ENCODE results near the gene ZCCHC3. TPM values are rescaled to one million over a fixed set of nuclear protein-coding genes. Genes with fewer than 3 reads are reported as not detected.

ZCCHC3 gene
- total and polyA plus RNA-seq, 2 experiments from 2014 or later = 26.5 to 66.3 TPM

GRCh38 chr20:309841-310644 is 12.7 kb downstream of the ZCCHC3 start:
- Mint-ChIP-seq H3K27ac (peak overlapping the region; percentile 96), H3K4me1 (peaks cover 28% of the 10 kb centered on the region), H3K4me3 (peak overlapping the region; percentile 81), H3K27me3 (ENCODE audit: insufficient read depth, low read depth, poor library complexity) (peaks cover 8% of the 10 kb centered on the region), H3K9me3 (no peaks in the 10 kb centered on the region; the same call in 2 of the 3 replicates), H3K36me3 (ENCODE audit: low read depth) (no peaks in the 10 kb centered on the region; the same call in 2 of the 3 replicates)
- H2AFZ ChIP-seq = 0 out of 2 replicates have a peak overlapping the region, but pooled peaks have one; percentile 29
- H3F3A ChIP-seq (replicated peaks; ENCODE audit: low read depth) = peaks cover 8% of the 10 kb centered on the region
- no peaks in the 10 kb centered on the region for H3K36me3 ChIP-seq (ENCODE audit: insufficient read depth)
- H3K27me3 ChIP-seq (ENCODE audit: insufficient read depth) = no peaks in the 10 kb centered on the region
- H3K4me3 ChIP-seq = peak overlapping the region; percentile 62
- peaks cover 19% of the 10 kb centered on the region for H3K4me1 ChIP-seq (ENCODE audit: insufficient read depth)
- H3K27ac ChIP-seq (ENCODE audit: low read depth) = peak overlapping the region; percentile 96
- TF ChIP-seq STAT1 (IDR thresholded peaks at IDR 0.05; ENCODE audit: unreplicated experiment) (no peak), CREB1 (CRISPR knock-in tag; IDR thresholded peaks at IDR 0.05; ENCODE audit: low read depth) (peak; percentile 46; the same call in 1 of the 2 replicates), POLR2AphosphoS5 (IDR thresholded peaks at IDR 0.05; ENCODE audit: low read depth) (peak; percentile 76), ETS1 (IDR thresholded peaks at IDR 0.05) (peak; percentile 12; the same call in 1 of the 2 replicates)
- peak overlapping the region; percentile 90 for H3K4me2 ChIP-seq
- H3K79me2 ChIP-seq (replicated peaks; ENCODE audit: insufficient read depth) = no peaks in the 10 kb centered on the region
- H3K9me2 ChIP-seq (ENCODE audit: insufficient read depth) = no peaks in the 10 kb centered on the region
- DNase-seq (ENCODE audit: low spot score) (peak; percentile 100), ATAC-seq (peak; percentile 97)
- no peaks in the 10 kb centered on the region for H4K20me1 ChIP-seq (replicated peaks; ENCODE audit: insufficient read depth)

DNA sequence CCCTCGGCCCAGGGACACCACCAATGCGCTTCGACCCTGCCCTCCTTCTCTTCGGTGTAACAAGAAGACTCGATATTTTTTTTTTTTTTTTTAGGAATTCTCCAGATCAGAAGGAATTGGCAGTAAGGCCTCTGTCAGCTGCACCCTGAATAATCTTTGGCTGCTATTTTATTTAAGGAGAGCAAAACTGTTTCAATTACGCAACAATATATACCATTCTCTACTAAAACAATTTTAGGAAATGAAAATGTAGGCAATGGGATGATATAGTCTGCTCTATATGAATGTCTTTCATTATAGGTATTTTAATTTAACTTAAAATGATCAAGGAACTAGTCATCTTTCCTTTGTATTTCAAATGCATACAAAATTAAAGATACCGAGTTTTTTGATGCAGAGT is 13.3 kb downstream of the ZCCHC3 start:
- Histone ChIP-seq H3F3A (replicated peaks; ENCODE audit: low read depth) (peaks cover 8% of the 10 kb centered on the region), H3K27ac (ENCODE audit: low read depth) (peak overlapping the region; percentile 11), H3K4me1 (ENCODE audit: insufficient read depth) (peaks cover 19% of the 10 kb centered on the region), H2AFZ (no peak overlapping the region), H4K20me1 (replicated peaks; ENCODE audit: insufficient read depth) (no peaks in the 10 kb centered on the region), H3K79me2 (replicated peaks; ENCODE audit: insufficient read depth) (no peaks in the 10 kb centered on the region), H3K27me3 (ENCODE audit: insufficient read depth) (no peaks in the 10 kb centered on the region), H3K36me3 (ENCODE audit: insufficient read depth) (no peaks in the 10 kb centered on the region), H3K4me2 (peak overlapping the region; percentile 27), H3K4me3 (peak overlapping the region; percentile 19), H3K9me2 (ENCODE audit: insufficient read depth) (no peaks in the 10 kb centered on the region)
- ATAC-seq (no peak), DNase-seq (ENCODE audit: low spot score) (no peak)
- H3K27ac Mint-ChIP-seq = no peak overlapping the region
- peak overlapping the region; percentile 81; the same call in 2 of the 3 replicates for H3K4me3 Mint-ChIP-seq
- no peaks in the 10 kb centered on the region; the same call in 2 of the 3 replicates for H3K9me3 Mint-ChIP-seq
- H3K4me1 Mint-ChIP-seq = peaks cover 24% of the 10 kb centered on the region
- no peaks in the 10 kb centered on the region; the same call in 2 of the 3 replicates for H3K36me3 Mint-ChIP-seq (ENCODE audit: low read depth)
- H3K27me3 Mint-ChIP-seq (ENCODE audit: insufficient read depth, low read depth, poor library complexity) = peaks cover 4% of the 10 kb centered on the region
- TF ChIP-seq REST (IDR thresholded peaks at IDR 0.05; ENCODE audit: unreplicated experiment) (no peak), STAT1 (IDR thresholded peaks at IDR 0.05; ENCODE audit: unreplicated experiment) (no peak), NANOG (IDR thresholded peaks at IDR 0.05; ENCODE audit: borderline replicate concordance) (no peak)
- TF ChIP-seq, protein P1, sequence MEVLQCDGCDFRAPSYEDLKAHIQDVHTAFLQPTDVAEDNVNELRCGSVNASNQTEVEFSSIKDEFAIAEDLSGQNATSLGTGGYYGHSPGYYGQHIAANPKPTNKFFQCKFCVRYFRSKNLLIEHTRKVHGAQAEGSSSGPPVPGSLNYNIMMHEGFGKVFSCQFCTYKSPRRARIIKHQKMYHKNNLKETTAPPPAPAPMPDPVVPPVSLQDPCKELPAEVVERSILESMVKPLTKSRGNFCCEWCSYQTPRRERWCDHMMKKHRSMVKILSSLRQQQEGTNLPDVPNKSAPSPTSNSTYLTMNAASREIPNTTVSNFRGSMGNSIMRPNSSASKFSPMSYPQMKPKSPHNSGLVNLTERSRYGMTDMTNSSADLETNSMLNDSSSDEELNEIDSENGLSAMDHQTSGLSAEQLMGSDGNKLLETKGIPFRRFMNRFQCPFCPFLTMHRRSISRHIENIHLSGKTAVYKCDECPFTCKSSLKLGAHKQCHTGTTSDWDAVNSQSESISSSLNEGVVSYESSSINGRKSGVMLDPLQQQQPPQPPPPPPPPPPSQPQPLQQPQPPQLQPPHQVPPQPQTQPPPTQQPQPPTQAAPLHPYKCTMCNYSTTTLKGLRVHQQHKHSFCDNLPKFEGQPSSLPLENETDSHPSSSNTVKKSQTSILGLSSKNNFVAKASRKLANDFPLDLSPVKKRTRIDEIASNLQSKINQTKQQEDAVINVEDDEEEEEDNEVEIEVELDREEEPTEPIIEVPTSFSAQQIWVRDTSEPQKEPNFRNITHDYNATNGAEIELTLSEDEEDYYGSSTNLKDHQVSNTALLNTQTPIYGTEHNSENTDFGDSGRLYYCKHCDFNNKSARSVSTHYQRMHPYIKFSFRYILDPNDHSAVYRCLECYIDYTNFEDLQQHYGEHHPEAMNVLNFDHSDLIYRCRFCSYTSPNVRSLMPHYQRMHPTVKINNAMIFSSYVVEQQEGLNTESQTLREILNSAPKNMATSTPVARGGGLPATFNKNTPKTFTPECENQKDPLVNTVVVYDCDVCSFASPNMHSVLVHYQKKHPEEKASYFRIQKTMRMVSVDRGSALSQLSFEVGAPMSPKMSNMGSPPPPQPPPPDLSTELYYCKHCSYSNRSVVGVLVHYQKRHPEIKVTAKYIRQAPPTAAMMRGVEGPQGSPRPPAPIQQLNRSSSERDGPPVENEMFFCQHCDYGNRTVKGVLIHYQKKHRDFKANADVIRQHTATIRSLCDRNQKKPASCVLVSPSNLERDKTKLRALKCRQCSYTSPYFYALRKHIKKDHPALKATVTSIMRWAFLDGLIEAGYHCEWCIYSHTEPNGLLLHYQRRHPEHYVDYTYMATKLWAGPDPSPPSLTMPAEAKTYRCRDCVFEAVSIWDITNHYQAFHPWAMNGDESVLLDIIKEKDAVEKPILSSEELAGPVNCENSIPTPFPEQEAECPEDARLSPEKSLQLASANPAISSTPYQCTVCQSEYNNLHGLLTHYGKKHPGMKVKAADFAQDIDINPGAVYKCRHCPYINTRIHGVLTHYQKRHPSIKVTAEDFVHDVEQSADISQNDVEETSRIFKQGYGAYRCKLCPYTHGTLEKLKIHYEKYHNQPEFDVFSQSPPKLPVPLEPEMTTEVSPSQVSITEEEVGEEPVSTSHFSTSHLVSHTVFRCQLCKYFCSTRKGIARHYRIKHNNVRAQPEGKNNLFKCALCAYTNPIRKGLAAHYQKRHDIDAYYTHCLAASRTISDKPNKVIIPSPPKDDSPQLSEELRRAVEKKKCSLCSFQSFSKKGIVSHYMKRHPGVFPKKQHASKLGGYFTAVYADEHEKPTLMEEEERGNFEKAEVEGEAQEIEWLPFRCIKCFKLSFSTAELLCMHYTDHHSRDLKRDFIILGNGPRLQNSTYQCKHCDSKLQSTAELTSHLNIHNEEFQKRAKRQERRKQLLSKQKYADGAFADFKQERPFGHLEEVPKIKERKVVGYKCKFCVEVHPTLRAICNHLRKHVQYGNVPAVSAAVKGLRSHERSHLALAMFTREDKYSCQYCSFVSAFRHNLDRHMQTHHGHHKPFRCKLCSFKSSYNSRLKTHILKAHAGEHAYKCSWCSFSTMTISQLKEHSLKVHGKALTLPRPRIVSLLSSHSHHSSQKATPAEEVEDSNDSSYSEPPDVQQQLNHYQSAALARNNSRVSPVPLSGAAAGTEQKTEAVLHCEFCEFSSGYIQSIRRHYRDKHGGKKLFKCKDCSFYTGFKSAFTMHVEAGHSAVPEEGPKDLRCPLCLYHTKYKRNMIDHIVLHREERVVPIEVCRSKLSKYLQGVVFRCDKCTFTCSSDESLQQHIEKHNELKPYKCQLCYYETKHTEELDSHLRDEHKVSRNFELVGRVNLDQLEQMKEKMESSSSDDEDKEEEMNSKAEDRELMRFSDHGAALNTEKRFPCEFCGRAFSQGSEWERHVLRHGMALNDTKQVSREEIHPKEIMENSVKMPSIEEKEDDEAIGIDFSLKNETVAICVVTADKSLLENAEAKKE (CRISPR knock-in tag; IDR thresholded peaks at IDR 0.05) = no peak

Measured in GM23338 (cell line).